GM12891 (cell line): ENCODE measurements around the gene CMIP.

ENCODE experiments used
- PAX5 ChIP-seq: IDR thresholded peaks from 2 replicates; pipeline ENCODE4 v1.6.1; 2011; ENCODE audit warnings: low read length, moderate library complexity, mild to moderate bottlenecking; ENCODE audit not compliant: insufficient read depth, severe bottlenecking
- POLR2A ChIP-seq: IDR thresholded peaks from 2 replicates; pipeline ENCODE4 v1.6.1; 2011; ENCODE audit warnings: low read depth, low read length, control low read depth
- POLR2AphosphoS5 ChIP-seq: IDR thresholded peaks from 2 replicates; pipeline ENCODE4 v1.6.1; 2011; ENCODE audit warnings: low read depth, low read length, control low read depth
- POU2F2 ChIP-seq: IDR thresholded peaks from 2 replicates; pipeline ENCODE4 v1.6.1; 2011; ENCODE audit warnings: low read depth, mild to moderate bottlenecking, control low read depth, low read length, moderate library complexity
- SPI1 ChIP-seq: IDR thresholded peaks from 2 replicates; pipeline ENCODE4 v1.6.1; 2011; ENCODE audit warnings: low read depth, low read length, control low read depth
- TAF1 ChIP-seq: IDR thresholded peaks from 2 replicates; pipeline ENCODE4 v1.6.1; 2011; ENCODE audit warnings: low read depth, low read length, control low read depth

GRCh38 chr16:81555660-81556059 is 111.1 kb downstream of the CMIP start:
- TF ChIP-seq POLR2A (no peak), POLR2AphosphoS5 (no peak), TAF1 (no peak), POU2F2 (no peak), PAX5 (no peak), SPI1 (no peak)
